NCI-H748 (cell line): ENCODE measurements around the gene FBXO34.
"Not testable (repeated sequence)": the region's sequence is repeated elsewhere in the genome, so short reads cannot be mapped to it uniquely, and the experiment has no call there.

Experiments used
- DNase-seq: peaks from one replicate; lab custom pipeline; 2025; ENCODE audit not compliant: unreplicated experiment; lab: John Stamatoyannopoulos, UW

Gene FBXO34

GRCh38 chr14:55381040-55381439 lies 109.8 kb downstream of the FBXO34 start:
- DNase-seq = no peak

GRCh38 chr14:55381561-55381960 lies 110.3 kb downstream of the FBXO34 start:
- DNase-seq = no peak

GRCh38 chr14:55382483-55382882 lies 111.3 kb downstream of the FBXO34 start:
- DNase-seq = no peak

- DNase-seq = not testable (repeated sequence)
Measured at GRCh38 chr14:55383056-55383466, 111.8 kb downstream of the FBXO34 start.

- DNase-seq = no peak
Measured at GRCh38 chr14:55383541-55384140, 112.4 kb downstream of the FBXO34 start.

GRCh38 chr14:55384536-55384935 lies 113.3 kb downstream of the FBXO34 start:
- no peak for DNase-seq

GRCh38 chr14:55386037-55386808 lies 115.0 kb downstream of the FBXO34 start:
- peak; percentile 63 for DNase-seq

- DNase-seq = no peak
Measured at GRCh38 chr14:55387121-55387520, 115.9 kb downstream of the FBXO34 start.

GRCh38 chr14:55388160-55388559 lies 116.9 kb downstream of the FBXO34 start:
- DNase-seq = no peak

- no peak for DNase-seq
Measured at GRCh38 chr14:55389330-55389729, 118.1 kb downstream of the FBXO34 start.

- DNase-seq = no peak
Measured at GRCh38 chr14:55398679-55399078, 127.5 kb downstream of the FBXO34 start.

GRCh38 chr14:55399183-55399582 lies 128.0 kb downstream of the FBXO34 start:
- no peak for DNase-seq

GRCh38 chr14:55399852-55400251 lies 128.6 kb downstream of the FBXO34 start:
- DNase-seq = no peak

- DNase-seq = no peak
Measured at GRCh38 chr14:55401751-55402150, 130.5 kb downstream of the FBXO34 start.
